ENCODE data around the gene LZTR1. TPM values are rescaled to one million over a fixed set of nuclear protein-coding genes. Genes with fewer than 3 reads are reported as not detected.
"Not testable (repeated sequence)": the region's sequence is repeated elsewhere in the genome, so short reads cannot be mapped to it uniquely, and the experiment has no call there.

LZTR1 gene
- total RNA-seq (2014; rRNA removed; shearing (Covaris generic)) (71.5 and 80.1 TPM in 2 replicates), polyA plus RNA-seq (2016; fragmentation: Nextera tagmentation; extraction: Ambion mirVana) (26.8 and 29.7 TPM in 2 replicates)

DNA sequence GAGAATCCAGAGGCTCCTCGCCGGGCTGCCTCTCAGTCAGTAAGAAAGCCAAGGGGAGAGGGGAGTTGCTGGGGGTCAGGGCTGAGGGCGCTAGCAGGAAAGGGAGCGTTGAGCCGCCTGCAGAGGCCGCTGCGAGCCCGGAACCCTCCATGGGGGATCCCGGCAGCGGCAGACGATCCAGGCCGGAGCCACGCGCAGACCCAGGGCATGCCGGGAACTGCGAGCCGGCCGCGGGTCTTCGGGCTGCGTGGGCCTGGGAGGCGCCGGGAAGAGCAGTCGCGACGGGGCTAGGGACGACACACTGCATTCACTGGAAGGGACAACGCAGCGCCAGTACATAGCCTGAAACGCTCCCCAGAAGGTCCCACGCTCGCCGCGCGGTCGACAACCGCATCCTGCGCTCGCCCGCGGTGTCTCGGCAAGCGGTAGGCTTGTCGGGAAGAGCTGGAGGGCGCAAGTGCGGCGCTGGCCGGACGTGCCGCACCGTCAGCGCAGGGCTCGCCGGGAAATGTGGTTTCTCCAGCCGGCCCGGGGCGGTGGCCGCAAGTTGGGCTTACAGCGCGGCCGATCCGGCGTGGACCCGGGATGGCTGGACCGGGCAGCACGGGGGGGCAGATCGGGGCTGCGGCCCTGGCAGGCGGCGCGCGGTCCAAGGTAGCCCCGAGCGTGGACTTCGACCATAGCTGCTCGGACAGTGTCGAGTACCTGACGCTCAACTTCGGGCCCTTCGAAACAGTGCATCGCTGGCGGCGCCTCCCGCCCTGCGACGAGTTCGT is at the start of gene LZTR1:
LZTR1 (plus strand) TSS at position 511 of the 776 bp plus-strand sequence; CDS start at position 586, 75 bp downstream.
- in situ Hi-C loops (cut with MboI): no loop called here
- Histone ChIP-seq H3K36me3 (ENCODE audit: low read depth) (peaks cover 3% of the 10 kb centered on the region), H3K27me3 (replicated peaks; ENCODE audit: insufficient read depth) (no peaks in the 10 kb centered on the region), H3K4me3 (peak within 1 kb of the TSS; percentile 87), H3K4me2 (ENCODE audit: unreplicated experiment) (peak within 1 kb of the TSS; percentile 89), H3K4me1 (ENCODE audit: insufficient read depth) (peaks cover 12% of the 10 kb centered on the region), H3F3A (ENCODE audit: insufficient read depth) (no peaks in the 10 kb centered on the region), H3K79me2 (ENCODE audit: insufficient read depth) (peaks cover 39% of the 10 kb centered on the region), H2AFZ (peak within 1 kb of the TSS; percentile 90), H3K9me2 (ENCODE audit: insufficient read depth) (no peaks in the 10 kb centered on the region), H3K27ac (peak within 1 kb of the TSS; percentile 73), H3K9me3 (ENCODE audit: low read depth) (no peaks in the 10 kb centered on the region), H3K9ac (peak within 1 kb of the TSS; percentile 94), H4K20me1 (ENCODE audit: insufficient read depth) (no peaks in the 10 kb centered on the region)
- WGBS, 2 experiments (ENCODE audit: low coverage in 1 of 2, low lambda C conversion rate in 2 of 2, missing lambda C conversion rate in 2 of 2): 0 to 1% methylated on average over 66 to 82 of the region's 87 CpGs
- no peak for TF ChIP-seq EZH2phosphoT487 (IDR thresholded peaks at IDR 0.05; ENCODE audit: insufficient read depth, low read depth)
- TF ChIP-seq EZH2 (IDR thresholded peaks at IDR 0.05; ENCODE audit: insufficient read depth, poor library complexity, severe bottlenecking): no peak
- DNase-seq: peak; percentile 96

DNA sequence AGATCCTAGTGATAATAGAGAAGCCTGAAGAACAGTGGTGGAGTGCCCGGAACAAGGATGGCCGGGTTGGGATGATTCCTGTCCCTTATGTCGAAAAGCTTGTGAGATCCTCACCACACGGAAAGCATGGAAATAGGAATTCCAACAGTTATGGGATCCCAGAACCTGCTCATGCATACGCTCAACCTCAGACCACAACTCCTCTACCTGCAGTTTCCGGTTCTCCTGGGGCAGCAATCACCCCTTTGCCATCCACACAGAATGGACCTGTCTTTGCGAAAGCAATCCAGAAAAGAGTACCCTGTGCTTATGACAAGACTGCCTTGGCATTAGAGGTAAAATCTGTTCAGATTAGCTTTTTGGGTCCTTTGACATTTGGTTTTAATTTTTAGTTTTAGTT is 48.2 kb upstream of the LZTR1 start:
- peaks cover 7% of the 10 kb centered on the region; the same call in 1 of the 2 replicates for H3K36me3 ChIP-seq (ENCODE audit: low read depth)
- H3K4me2 ChIP-seq (ENCODE audit: unreplicated experiment): no peak overlapping the region
- 0 out of 2 replicates have a peak, but pooled peaks cover 8% of the 10 kb centered on the region for H3K4me1 ChIP-seq (ENCODE audit: insufficient read depth)
- WGBS, 2 experiments (ENCODE audit: low coverage in 1 of 2, low lambda C conversion rate in 2 of 2, missing lambda C conversion rate in 2 of 2): 91 to 94% methylated on average over 7 of the region's 7 CpGs
- H3K9me2 ChIP-seq (ENCODE audit: insufficient read depth): no peaks in the 10 kb centered on the region
- no peak overlapping the region for H3K4me3 ChIP-seq
- in situ Hi-C loops (cut with MboI): no loop called here
- no peaks in the 10 kb centered on the region for H3K9me3 ChIP-seq (ENCODE audit: low read depth)
- H4K20me1 ChIP-seq (ENCODE audit: insufficient read depth): peaks cover 41% of the 10 kb centered on the region
- TF ChIP-seq EZH2phosphoT487 (IDR thresholded peaks at IDR 0.05; ENCODE audit: insufficient read depth, low read depth) (no peak), EZH2 (IDR thresholded peaks at IDR 0.05; ENCODE audit: insufficient read depth, poor library complexity, severe bottlenecking) (no peak)
- no peak overlapping the region for H2AFZ ChIP-seq
- peaks cover 100% of the 10 kb centered on the region for H3K79me2 ChIP-seq (ENCODE audit: insufficient read depth)
- H3F3A ChIP-seq (ENCODE audit: insufficient read depth): no peaks in the 10 kb centered on the region
- H3K27me3 ChIP-seq (replicated peaks; ENCODE audit: insufficient read depth): no peaks in the 10 kb centered on the region
- no peak overlapping the region for H3K9ac ChIP-seq
- DNase-seq: no peak
- H3K27ac ChIP-seq: no peak overlapping the region

DNA sequence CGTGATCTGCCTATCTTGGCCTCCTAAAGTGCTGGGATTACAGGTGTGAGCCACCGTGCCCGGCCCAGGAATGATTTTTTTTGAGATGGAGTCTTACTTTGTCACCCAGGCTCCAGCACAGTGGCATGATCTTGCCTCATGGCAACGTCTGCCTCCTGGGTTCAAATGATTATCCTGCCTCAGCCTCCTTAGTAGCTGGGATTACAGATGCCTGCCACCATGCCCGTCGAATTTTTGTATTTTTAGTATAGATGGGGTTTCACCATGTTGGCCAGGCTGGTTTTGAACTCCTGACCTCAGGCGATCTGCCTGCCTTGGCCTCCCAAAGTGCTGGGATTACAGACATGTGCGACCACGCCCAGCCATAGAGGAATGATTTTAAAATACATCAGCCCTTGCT is 47.0 kb upstream of the LZTR1 start:
- H3K27ac ChIP-seq; H3F3A ChIP-seq (ENCODE audit: insufficient read depth); H3K27me3 ChIP-seq (replicated peaks; ENCODE audit: insufficient read depth); H3K9me2 ChIP-seq (ENCODE audit: insufficient read depth); DNase-seq; H3K9ac ChIP-seq; H3K9me3 ChIP-seq (ENCODE audit: low read depth); in situ Hi-C loops (cut with MboI); H3K36me3 ChIP-seq (ENCODE audit: low read depth); H3K4me3 ChIP-seq; H2AFZ ChIP-seq; H3K4me2 ChIP-seq (ENCODE audit: unreplicated experiment): not testable (repeated sequence)
- H4K20me1 ChIP-seq (ENCODE audit: insufficient read depth): peaks cover 42% of the 10 kb centered on the region
- peaks cover 100% of the 10 kb centered on the region for H3K79me2 ChIP-seq (ENCODE audit: insufficient read depth)
- WGBS, 2 experiments (ENCODE audit: low coverage in 1 of 2, low lambda C conversion rate in 2 of 2, missing lambda C conversion rate in 2 of 2): 77 to 79% methylated on average over 9 of the region's 9 CpGs
- H3K4me1 ChIP-seq (ENCODE audit: insufficient read depth): peaks cover 12% of the 10 kb centered on the region; the same call in 1 of the 2 replicates

DNA sequence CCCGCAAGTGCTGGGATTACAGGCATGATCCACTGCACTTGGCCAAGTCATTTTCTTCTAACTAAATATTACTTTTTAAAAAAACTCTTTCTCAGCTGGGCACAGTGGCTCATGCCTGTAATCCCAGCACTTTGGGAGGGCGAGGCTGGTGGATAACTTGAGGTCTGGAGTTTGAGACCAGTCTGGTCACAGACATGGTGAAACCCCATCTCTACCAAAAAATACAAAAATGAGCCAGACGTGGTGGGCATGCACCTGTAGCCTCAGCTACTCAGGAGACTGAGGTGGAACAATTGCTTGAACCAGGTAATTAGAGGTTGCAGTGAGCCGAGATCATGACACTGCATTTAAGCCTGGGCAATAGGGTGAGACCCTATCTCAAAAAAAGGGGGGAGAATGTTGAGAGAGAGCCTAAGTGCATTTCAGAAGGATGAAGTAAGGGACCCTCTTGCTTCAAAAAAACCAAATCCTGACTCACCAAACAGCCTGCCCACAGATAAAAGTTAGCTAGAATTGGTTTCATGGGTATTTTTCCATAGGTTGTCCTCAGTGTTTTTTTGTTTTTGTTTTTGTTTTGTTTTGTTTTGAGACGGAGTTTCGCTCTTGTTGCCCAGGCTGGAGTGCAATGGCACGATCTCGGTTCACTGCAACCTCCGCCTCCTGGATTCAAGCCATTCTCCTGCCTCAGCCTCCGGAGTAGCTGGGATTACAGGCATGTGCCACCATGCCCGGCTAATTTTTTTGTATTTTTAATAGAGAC is 46.1 kb upstream of the LZTR1 start:
- peaks cover 100% of the 10 kb centered on the region for H3K79me2 ChIP-seq (ENCODE audit: insufficient read depth)
- 83 to 85% methylated on average over 11 of the region's 11 CpGs for WGBS, 2 experiments (ENCODE audit: low coverage in 1 of 2, low lambda C conversion rate in 2 of 2, missing lambda C conversion rate in 2 of 2)
- H3K9me2 ChIP-seq (ENCODE audit: insufficient read depth); H3K9me3 ChIP-seq (ENCODE audit: low read depth); H3K4me2 ChIP-seq (ENCODE audit: unreplicated experiment); in situ Hi-C loops (cut with MboI); H3K9ac ChIP-seq; DNase-seq; H2AFZ ChIP-seq; H3K27ac ChIP-seq; H3K36me3 ChIP-seq (ENCODE audit: low read depth); H3K4me3 ChIP-seq; H3K27me3 ChIP-seq (replicated peaks; ENCODE audit: insufficient read depth): not testable (repeated sequence)
- peaks cover 44% of the 10 kb centered on the region for H4K20me1 ChIP-seq (ENCODE audit: insufficient read depth)
- H3F3A ChIP-seq (ENCODE audit: insufficient read depth): peaks cover 10% of the 10 kb centered on the region
- peaks cover 21% of the 10 kb centered on the region for H3K4me1 ChIP-seq (ENCODE audit: insufficient read depth)

All from GM23248 (cell line).